GM12878 (cell line): ENCODE results near the gene PPP1R15A. TPM values are rescaled to one million over a fixed set of nuclear protein-coding genes. Genes with fewer than 3 reads are reported as not detected.

Experiments
- ATAC-seq: fragments of 200-7000 bp; cut with Tn5 transposase; 3 replicates; pipeline ENCODE4 v1.9.1; 2020; ENCODE audit warnings: mild to moderate bottlenecking, moderate library complexity
- BruUV-seq: library from RNA; stranded (reverse); fragments of 400-500 nt; replicated peaks from 2 replicates; lab custom pipeline; 2021; lab: Mats Ljungman, UMichigan
- CTCF ChIA-PET: fragments of 300-600 bp; sonication (Branson Sonifier 250); formaldehyde crosslinking; extraction: SDS; loops from one replicate; lab custom pipeline; 2021; ENCODE audit warnings: inconsistent platforms; lab: Yijun Ruan, JAX
- POLR2A ChIA-PET: fragments of 350-600 bp; formaldehyde crosslinking; extraction: SDS; loops from one replicate; lab custom pipeline; 2021; ENCODE audit warnings: inconsistent platforms; lab: Charles Lee
- RAD21 ChIA-PET: fragments of 300-600 bp; sonication (Branson Sonifier 250); formaldehyde crosslinking; loops from one replicate; lab custom pipeline; 2023; ENCODE audit warnings: antibody characterized with exemption; ENCODE audit not compliant: unreplicated experiment; lab: Charles Lee
- SMC1A ChIA-PET: fragments of 300-600 bp; sonication (Branson Sonifier 250); formaldehyde crosslinking; loops from one replicate; lab custom pipeline; 2023; ENCODE audit not compliant: unreplicated experiment, uncharacterized antibody; lab: Charles Lee
- DNase-seq: peaks from one replicate; pipeline ENCODE4 v3.0.0-alpha.2; 2011; ENCODE audit warnings: low read depth, low spot score
- FAIRE-seq: peaks from 3 replicates; lab custom pipeline; 2011; peaks lifted over from hg19 to GRCh38; lab: Jason Lieb, UNC
- H2AFZ ChIP-seq: 2 replicates; pipeline ENCODE4 v1.6.0; 2011; ENCODE audit warnings: low read depth, low read length, control low read depth; ENCODE audit not compliant: control insufficient read depth
- H3K27ac ChIP-seq: 2 replicates; pipeline ENCODE4 v1.5.1; 2011; ENCODE audit warnings: control low read depth; ENCODE audit not compliant: control insufficient read depth, insufficient read depth
- H3K27me3 ChIP-seq, 2 experiments: replicated peaks in 1 of 2; 2 replicates each; pipeline versions ENCODE4 v1.6.0 to v1.6.1; 2011; ENCODE audit warnings: low read length in 1 of 2; ENCODE audit not compliant: control insufficient read depth in 2 of 2, insufficient read depth in 2 of 2
- H3K36me3 ChIP-seq, 2 experiments: 2 replicates each; pipeline ENCODE4 v1.5.1; 2011; ENCODE audit warnings: low read length in 1 of 2; ENCODE audit not compliant: control insufficient read depth in 2 of 2, insufficient read depth in 2 of 2
- H3K4me1 ChIP-seq: 2 replicates; pipeline ENCODE4 v1.6.1; 2011; ENCODE audit warnings: mild to moderate bottlenecking, low read length, moderate library complexity, mixed read lengths; ENCODE audit not compliant: control insufficient read depth, insufficient read depth
- H3K4me2 ChIP-seq: 2 replicates; pipeline ENCODE4 v1.6.0; 2011; ENCODE audit warnings: control low read depth; ENCODE audit not compliant: control insufficient read depth, insufficient read depth
- H3K4me3 ChIP-seq: fragments of 200-600 bp; sonication (generic); 2 replicates; pipeline ENCODE4 v1.5.1; 2016
- H3K79me2 ChIP-seq: 2 replicates; pipeline ENCODE4 v1.6.0; 2011; ENCODE audit warnings: low read length; ENCODE audit not compliant: control insufficient read depth, insufficient read depth
- H3K9ac ChIP-seq: 2 replicates; pipeline ENCODE4 v1.8.0; 2011; ENCODE audit warnings: low read length, control low read depth, mixed read lengths; ENCODE audit not compliant: control insufficient read depth, insufficient read depth
- H3K9me3 ChIP-seq: replicated peaks from 3 replicates; pipeline ENCODE4 v1.5.1; 2011; ENCODE audit warnings: mild to moderate bottlenecking, low read length; ENCODE audit not compliant: control insufficient read depth, insufficient read depth
- H4K20me1 ChIP-seq: 2 replicates; pipeline ENCODE4 v1.6.0; 2011; ENCODE audit not compliant: control insufficient read depth, insufficient read depth
- ASH2L ChIP-seq: fragments of 300-600, 200-600 bp; sonication (generic); IDR thresholded peaks from 2 replicates; pipeline ENCODE4 v1.6.1; 2017; ENCODE audit warnings: low read depth, mild to moderate bottlenecking, borderline replicate concordance
- CBX5 ChIP-seq: sonication (generic); IDR thresholded peaks from 2 replicates; pipeline ENCODE4 v1.6.1; 2016; ENCODE audit warnings: low read depth, moderate library complexity, mild to moderate bottlenecking, inconsistent platforms
- EZH2 ChIP-seq: IDR thresholded peaks from 2 replicates; pipeline ENCODE4 v1.6.1; 2012; ENCODE audit warnings: low read depth, mild to moderate bottlenecking, control low read depth, inconsistent platforms, low read length, borderline replicate concordance; ENCODE audit not compliant: control insufficient read depth
- IKZF2 ChIP-seq, 2 experiments: fragments of 450-650 bp; IDR thresholded peaks; 2 replicates each; pipeline ENCODE4 v1.6.1; 2017; ENCODE audit warnings: mild to moderate bottlenecking in 2 of 2, moderate library complexity in 2 of 2
- MYB ChIP-seq: fragments of 150-350 bp; IDR thresholded peaks from 2 replicates; pipeline ENCODE4 v1.6.1; 2014; ENCODE audit warnings: mild to moderate bottlenecking, low read depth, low read length, borderline replicate concordance
- PAX8 ChIP-seq: fragments of 450-650 bp; IDR thresholded peaks from 2 replicates; pipeline ENCODE4 v1.6.1; 2017; ENCODE audit warnings: mild to moderate bottlenecking, moderate library complexity
- POLR2A ChIP-seq: IDR thresholded peaks from 2 replicates; pipeline ENCODE4 v1.6.1; 2011; ENCODE audit warnings: low read depth, mild to moderate bottlenecking, low read length
- SMARCA5 ChIP-seq: fragments of 450-650 bp; IDR thresholded peaks from 2 replicates; pipeline ENCODE4 v1.6.1; 2017; ENCODE audit warnings: mild to moderate bottlenecking
- SREBF1 ChIP-seq: IDR thresholded peaks from 2 replicates; pipeline ENCODE4 v1.6.1; 2012; ENCODE audit warnings: mild to moderate bottlenecking, low read length
- TAF1 ChIP-seq: IDR thresholded peaks from 2 replicates; pipeline ENCODE4 v1.6.1; 2011; ENCODE audit warnings: mild to moderate bottlenecking, low read depth, low read length, borderline replicate concordance
- YBX1 ChIP-seq: fragments of 450-650 bp; IDR thresholded peaks from 2 replicates; pipeline ENCODE4 v1.6.1; 2016; ENCODE audit warnings: antibody characterized with exemption
- YY1 ChIP-seq: IDR thresholded peaks from 2 replicates; pipeline ENCODE4 v1.6.1; 2011; ENCODE audit warnings: low read depth, mild to moderate bottlenecking, low read length
- WGBS: methylation state at CpG from one replicate; pipeline ENCODE4 v1.1.6; 2016; ENCODE audit warnings: low lambda C conversion rate; ENCODE audit not compliant: insufficient replicate concordance, insufficient coverage; ENCODE audit errors: missing lambda C conversion rate; 5-methylcytosine and 5-hydroxymethylcytosine counted together
- in situ Hi-C: fragments of 300-500 bp; cut with MboI; formaldehyde crosslinking; loops from 9 replicates; pipeline ENCODE4 v1.14.3; 2018; ENCODE audit warnings: mixed read lengths
- intact Hi-C: fragments of 100-400 bp; cut with micrococcal nuclease; formaldehyde crosslinking; loops from one replicate; pipeline ENCODE4 v1.14.2; 2022; ENCODE audit not compliant: unreplicated experiment
- polyA plus RNA-seq, 11 experiments: library from polyadenylated mRNA; depleted of rRNA in 4 of 11; unstranded in 6 of 11; stranded (reverse) in 5 of 11; fragments of >200 nt; fragmentation: Nextera tagmentation in 4 of 11; fragmentation: Illumina TruSeq in 1 of 11; extraction: Ambion mirVana in 4 of 11; extraction: Trizol in 1 of 11; gene quantifications; 1 replicate in 1 of 11; 2 replicates in 10 of 11; pipeline versions ENCODE4 v1.2.1 to v1.2.3, GENCODE V29; 2011 to 2016; ENCODE audit warnings: inconsistent platforms in 2 of 11, missing spikeins in 2 of 11, low read depth in 1 of 11
- total RNA-seq, 4 experiments: library from RNA; depleted of rRNA in 3 of 4; stranded (reverse); fragments of >200 nt in 3 of 4; fragmentation: Illumina TruSeq in 1 of 4; extraction: Trizol in 1 of 4; gene quantifications; 2 replicates each; pipeline versions ENCODE4 v1.2.1 to v1.2.3, GENCODE V29; 2013 to 2021
- TF ChIP-seq, protein P1 (sequence below): IDR thresholded peaks from 2 replicates; pipeline ENCODE4 v1.6.1; 2012; ENCODE audit warnings: low read depth, low read length, improper control_type of control experiment
- TF ChIP-seq, protein P2 (sequence below), 3 experiments: IDR thresholded peaks in 2 of 3; conservative IDR thresholded peaks in 1 of 3; 2 replicates each; pipeline ENCODE4 v1.5.1; 2011; ENCODE audit warnings: low read depth in 3 of 3, low read length in 3 of 3, mild to moderate bottlenecking in 3 of 3, control low read depth in 2 of 3, moderate library complexity in 2 of 3, inconsistent platforms in 1 of 3, mixed read lengths in 1 of 3; ENCODE audit not compliant: control insufficient read depth in 2 of 3, insufficient read depth in 1 of 3; ENCODE audit errors: extremely low read depth in 1 of 3
- TF ChIP-seq, protein P3 (sequence below): IDR thresholded peaks from 2 replicates; pipeline ENCODE4 v1.6.1; 2011; ENCODE audit warnings: low read depth, low read length, improper control_type of control experiment, borderline replicate concordance
- TF ChIP-seq, protein P4 (sequence below): fragments of 450-650 bp; IDR thresholded peaks from 2 replicates; pipeline ENCODE4 v1.6.1; 2018; ENCODE audit warnings: mild to moderate bottlenecking, low read depth, moderate library complexity; ENCODE audit not compliant: partially characterized antibody
- TF ChIP-seq, protein P5 (sequence below): fragments of 450-650 bp; IDR thresholded peaks from 2 replicates; pipeline ENCODE4 v1.6.1; 2017; ENCODE audit warnings: mild to moderate bottlenecking, low read depth, inconsistent platforms; ENCODE audit not compliant: poor library complexity, severe bottlenecking

The PPP1R15A gene
- total and polyA plus RNA-seq, 10 of the 15 experiments (the other 5 are each of a cell fraction or from before 2014, with no cell fraction given), result 0.68 to 50.8 (median 27.7) TPM

DNA sequence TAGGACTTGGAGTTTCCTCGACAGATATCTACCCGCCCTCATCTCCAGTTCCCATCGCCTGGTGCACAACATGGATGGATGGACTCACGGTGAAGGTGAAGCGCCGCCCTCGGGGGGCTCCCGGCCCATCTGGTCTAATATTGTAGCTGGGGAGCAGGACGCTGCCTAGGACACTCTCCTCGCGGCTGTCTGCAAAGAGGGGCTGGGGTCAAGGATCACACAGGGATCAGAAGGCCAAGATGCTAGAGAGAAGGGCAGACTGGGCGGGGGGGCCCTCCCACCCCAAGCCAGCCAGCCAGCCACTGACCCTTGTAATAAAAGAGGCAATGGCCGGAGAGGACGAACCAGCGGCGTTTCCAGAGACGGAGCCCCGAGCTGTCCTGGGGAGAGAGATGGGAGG is 10.9 kb upstream of the PPP1R15A start:
- SMC1A ChIA-PET, result no interaction called here
- H3K4me2 ChIP-seq, result no peak overlapping the region
- H3K9me3 ChIP-seq, result no peaks in the 10 kb centered on the region
- in situ Hi-C loops, result no loop called here
- RAD21 ChIA-PET, result no interaction called here
- FAIRE-seq (no peak), DNase-seq (no peak)
- H3K4me3 ChIP-seq, result no peak overlapping the region
- CTCF ChIA-PET, result no interaction called here
- no peak overlapping the region for H3K27ac ChIP-seq
- POLR2A ChIA-PET, result interaction anchor here (0.6 kb wide), 1 partner anchor 50 kb away, joined by 4 read pairs; no protein-coding TSS in a partner anchor
- TF ChIP-seq IKZF2 (IDR thresholded peaks at IDR 0.05), result no peak
- TF ChIP-seq, protein P1, sequence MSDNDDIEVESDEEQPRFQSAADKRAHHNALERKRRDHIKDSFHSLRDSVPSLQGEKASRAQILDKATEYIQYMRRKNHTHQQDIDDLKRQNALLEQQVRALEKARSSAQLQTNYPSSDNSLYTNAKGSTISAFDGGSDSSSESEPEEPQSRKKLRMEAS, result no peak
- TF ChIP-seq SMARCA5, result no peak
- TF ChIP-seq, protein P2, sequence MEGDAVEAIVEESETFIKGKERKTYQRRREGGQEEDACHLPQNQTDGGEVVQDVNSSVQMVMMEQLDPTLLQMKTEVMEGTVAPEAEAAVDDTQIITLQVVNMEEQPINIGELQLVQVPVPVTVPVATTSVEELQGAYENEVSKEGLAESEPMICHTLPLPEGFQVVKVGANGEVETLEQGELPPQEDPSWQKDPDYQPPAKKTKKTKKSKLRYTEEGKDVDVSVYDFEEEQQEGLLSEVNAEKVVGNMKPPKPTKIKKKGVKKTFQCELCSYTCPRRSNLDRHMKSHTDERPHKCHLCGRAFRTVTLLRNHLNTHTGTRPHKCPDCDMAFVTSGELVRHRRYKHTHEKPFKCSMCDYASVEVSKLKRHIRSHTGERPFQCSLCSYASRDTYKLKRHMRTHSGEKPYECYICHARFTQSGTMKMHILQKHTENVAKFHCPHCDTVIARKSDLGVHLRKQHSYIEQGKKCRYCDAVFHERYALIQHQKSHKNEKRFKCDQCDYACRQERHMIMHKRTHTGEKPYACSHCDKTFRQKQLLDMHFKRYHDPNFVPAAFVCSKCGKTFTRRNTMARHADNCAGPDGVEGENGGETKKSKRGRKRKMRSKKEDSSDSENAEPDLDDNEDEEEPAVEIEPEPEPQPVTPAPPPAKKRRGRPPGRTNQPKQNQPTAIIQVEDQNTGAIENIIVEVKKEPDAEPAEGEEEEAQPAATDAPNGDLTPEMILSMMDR (IDR thresholded peaks at IDR 0.05 in 2 of 3, conservative IDR thresholded peaks at IDR 0.05 in 1 of 3; ENCODE audit: control insufficient read depth in 2 of 3, extremely low read depth in 1 of 3, insufficient read depth in 1 of 3, low read depth in 3 of 3, low read length in 3 of 3), result no peak
- TF ChIP-seq, protein P3, sequence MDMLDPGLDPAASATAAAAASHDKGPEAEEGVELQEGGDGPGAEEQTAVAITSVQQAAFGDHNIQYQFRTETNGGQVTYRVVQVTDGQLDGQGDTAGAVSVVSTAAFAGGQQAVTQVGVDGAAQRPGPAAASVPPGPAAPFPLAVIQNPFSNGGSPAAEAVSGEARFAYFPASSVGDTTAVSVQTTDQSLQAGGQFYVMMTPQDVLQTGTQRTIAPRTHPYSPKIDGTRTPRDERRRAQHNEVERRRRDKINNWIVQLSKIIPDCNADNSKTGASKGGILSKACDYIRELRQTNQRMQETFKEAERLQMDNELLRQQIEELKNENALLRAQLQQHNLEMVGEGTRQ, result no peak
- TF ChIP-seq PAX8, result no peak
- no peak for TF ChIP-seq CBX5
- TF ChIP-seq EZH2, result no peak
- no peak for TF ChIP-seq YY1
- no peak for TF ChIP-seq MYB
- TF ChIP-seq, protein P4, sequence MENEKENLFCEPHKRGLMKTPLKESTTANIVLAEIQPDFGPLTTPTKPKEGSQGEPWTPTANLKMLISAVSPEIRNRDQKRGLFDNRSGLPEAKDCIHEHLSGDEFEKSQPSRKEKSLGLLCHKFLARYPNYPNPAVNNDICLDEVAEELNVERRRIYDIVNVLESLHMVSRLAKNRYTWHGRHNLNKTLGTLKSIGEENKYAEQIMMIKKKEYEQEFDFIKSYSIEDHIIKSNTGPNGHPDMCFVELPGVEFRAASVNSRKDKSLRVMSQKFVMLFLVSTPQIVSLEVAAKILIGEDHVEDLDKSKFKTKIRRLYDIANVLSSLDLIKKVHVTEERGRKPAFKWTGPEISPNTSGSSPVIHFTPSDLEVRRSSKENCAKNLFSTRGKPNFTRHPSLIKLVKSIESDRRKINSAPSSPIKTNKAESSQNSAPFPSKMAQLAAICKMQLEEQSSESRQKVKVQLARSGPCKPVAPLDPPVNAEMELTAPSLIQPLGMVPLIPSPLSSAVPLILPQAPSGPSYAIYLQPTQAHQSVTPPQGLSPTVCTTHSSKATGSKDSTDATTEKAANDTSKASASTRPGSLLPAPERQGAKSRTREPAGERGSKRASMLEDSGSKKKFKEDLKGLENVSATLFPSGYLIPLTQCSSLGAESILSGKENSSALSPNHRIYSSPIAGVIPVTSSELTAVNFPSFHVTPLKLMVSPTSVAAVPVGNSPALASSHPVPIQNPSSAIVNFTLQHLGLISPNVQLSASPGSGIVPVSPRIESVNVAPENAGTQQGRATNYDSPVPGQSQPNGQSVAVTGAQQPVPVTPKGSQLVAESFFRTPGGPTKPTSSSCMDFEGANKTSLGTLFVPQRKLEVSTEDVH, result no peak
- TF ChIP-seq ASH2L, result no peak
- TF ChIP-seq YBX1, result no peak
- no peak for TF ChIP-seq POLR2A
- no peak for TF ChIP-seq SREBF1
- TF ChIP-seq, protein P5, sequence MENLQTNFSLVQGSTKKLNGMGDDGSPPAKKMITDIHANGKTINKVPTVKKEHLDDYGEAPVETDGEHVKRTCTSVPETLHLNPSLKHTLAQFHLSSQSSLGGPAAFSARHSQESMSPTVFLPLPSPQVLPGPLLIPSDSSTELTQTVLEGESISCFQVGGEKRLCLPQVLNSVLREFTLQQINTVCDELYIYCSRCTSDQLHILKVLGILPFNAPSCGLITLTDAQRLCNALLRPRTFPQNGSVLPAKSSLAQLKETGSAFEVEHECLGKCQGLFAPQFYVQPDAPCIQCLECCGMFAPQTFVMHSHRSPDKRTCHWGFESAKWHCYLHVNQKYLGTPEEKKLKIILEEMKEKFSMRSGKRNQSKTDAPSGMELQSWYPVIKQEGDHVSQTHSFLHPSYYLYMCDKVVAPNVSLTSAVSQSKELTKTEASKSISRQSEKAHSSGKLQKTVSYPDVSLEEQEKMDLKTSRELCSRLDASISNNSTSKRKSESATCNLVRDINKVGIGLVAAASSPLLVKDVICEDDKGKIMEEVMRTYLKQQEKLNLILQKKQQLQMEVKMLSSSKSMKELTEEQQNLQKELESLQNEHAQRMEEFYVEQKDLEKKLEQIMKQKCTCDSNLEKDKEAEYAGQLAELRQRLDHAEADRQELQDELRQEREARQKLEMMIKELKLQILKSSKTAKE, result no peak
- no peak for TF ChIP-seq TAF1
- TF ChIP-seq, all 136 proteins: peak for 0
- no peaks in the 10 kb centered on the region for H3K27me3 ChIP-seq
- H3K4me1 ChIP-seq, result peaks cover 7% of the 10 kb centered on the region
- H3K9ac ChIP-seq, result no peak overlapping the region
- H2AFZ ChIP-seq, result no peak overlapping the region
- no peaks in the 10 kb centered on the region for H3K79me2 ChIP-seq
- H3K36me3 ChIP-seq, result no peaks in the 10 kb centered on the region
- no TSS peak for BruUV-seq
- no peak for ATAC-seq
- H4K20me1 ChIP-seq, result no peaks in the 10 kb centered on the region
- WGBS, result 85% methylated on average over 15 of the region's 18 CpGs
- intact Hi-C loops, result no loop called here
